Vagina (tissue), 2 donors: Measurements from ENCODE around the gene SHC4. TPM values are rescaled to one million over a fixed set of nuclear protein-coding genes. Genes with fewer than 3 reads are reported as not detected.
"Not testable (repeated sequence)": the region's sequence is repeated elsewhere in the genome, so short reads cannot be mapped to it uniquely, and the experiment has no call there.

Experiments used
- DNase-seq, 2 donors: peaks; one replicate each; pipeline ENCODE4 v3.0.0-alpha.2; 2017; ENCODE audit errors: extremely low spot score in 2 of 2
- H3K27ac ChIP-seq: fragments of 200-600 bp; sonication (generic); one replicate; pipeline ENCODE4 v1.5.1; 2019
- H3K27me3 ChIP-seq: fragments of 200-600 bp; sonication (generic); one replicate; pipeline ENCODE4 v1.5.1; 2019
- H3K36me3 ChIP-seq, 2 donors: fragments of 200-600 bp; sonication (generic); one replicate each; pipeline ENCODE4 v1.5.1; 2017 to 2019
- H3K4me1 ChIP-seq: fragments of 200-600 bp; sonication (generic); one replicate; pipeline ENCODE4 v1.5.1; 2019
- H3K4me3 ChIP-seq, 2 donors: fragments of 200-600 bp; sonication (generic); 1 replicate in 1 of 2; 2 replicates in 1 of 2; pipeline ENCODE4 v1.5.1; 2016 to 2019
- H3K9me3 ChIP-seq: fragments of 200-600 bp; sonication (generic); one replicate; pipeline ENCODE4 v1.5.1; 2019
- CTCF ChIP-seq, 3 experiments: fragments of 450-650 bp in 2 of 3; fragments of 200-600 bp in 1 of 3; sonication (generic) in 1 of 3; IDR thresholded peaks; one replicate each; pipeline ENCODE4 v1.5.1; 2017 to 2019; ENCODE audit warnings: antibody characterized with exemption in 3 of 3, mild to moderate bottlenecking in 2 of 3, moderate library complexity in 2 of 3
- POLR2A ChIP-seq, 2 donors: fragments of 450-650 bp; IDR thresholded peaks; one replicate each; pipeline ENCODE4 v1.6.1; 2017; ENCODE audit warnings: antibody characterized with exemption in 2 of 2, mild to moderate bottlenecking in 2 of 2, moderate library complexity in 2 of 2
- POLR2AphosphoS5 ChIP-seq, 2 donors: sonication (generic); formaldehyde crosslinking; IDR thresholded peaks; one replicate each; pipeline ENCODE4 v1.9.0; 2017; ENCODE audit warnings: antibody characterized with exemption in 2 of 2, mild to moderate bottlenecking in 2 of 2, low read depth in 1 of 2; ENCODE audit not compliant: insufficient read depth in 1 of 2
- intact Hi-C: fragments of 100-400 bp; cut with DNase I; formaldehyde crosslinking; loops from one replicate; pipeline ENCODE4 v1.15.1; 2023
- total RNA-seq: library from RNA; depleted of rRNA; stranded (reverse); fragments of >200 nt; gene quantifications from one replicate; pipeline ENCODE4 v1.2.3, GENCODE V29; 2016

SHC4 gene
- total RNA-seq, 1 donor from 2014 or later: 0.25 TPM

DNA sequence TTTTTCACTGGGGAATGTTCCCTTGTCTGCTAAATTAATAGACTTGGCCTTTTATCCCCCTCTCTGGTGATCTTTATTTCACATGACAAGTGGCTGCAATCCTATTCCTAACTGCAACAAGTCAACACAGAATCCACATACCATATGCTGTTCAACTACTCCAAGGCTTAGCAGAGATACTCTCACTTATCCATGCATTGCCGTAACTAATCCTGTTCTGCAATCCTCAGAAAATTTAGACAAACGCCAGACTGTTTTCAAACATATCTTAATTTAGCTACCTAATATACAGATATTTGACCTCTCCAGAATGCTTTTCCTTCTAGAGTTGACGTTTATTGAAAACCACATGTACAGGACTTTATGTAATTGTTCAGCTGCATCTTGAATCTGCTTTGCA, 47.9 kb downstream of the SHC4 start:
- H3K4me1 ChIP-seq: no peaks in the 10 kb centered on the region
- no peak overlapping the region for H3K27ac ChIP-seq
- H3K36me3 ChIP-seq: no peaks in the 10 kb centered on the region
- TF ChIP-seq POLR2AphosphoS5 (IDR thresholded peaks at IDR 0.05; ENCODE audit: insufficient read depth in 1 of 2, low read depth in 1 of 2): no peak
- TF ChIP-seq CTCF (IDR thresholded peaks at IDR 0.05): no peak
- TF ChIP-seq POLR2A (IDR thresholded peaks at IDR 0.05): no peak
- no peaks in the 10 kb centered on the region for H3K27me3 ChIP-seq
- no peaks in the 10 kb centered on the region for H3K9me3 ChIP-seq
- intact Hi-C loops: no loop called here
- no peak for DNase-seq
- H3K4me3 ChIP-seq: no peak overlapping the region

DNA sequence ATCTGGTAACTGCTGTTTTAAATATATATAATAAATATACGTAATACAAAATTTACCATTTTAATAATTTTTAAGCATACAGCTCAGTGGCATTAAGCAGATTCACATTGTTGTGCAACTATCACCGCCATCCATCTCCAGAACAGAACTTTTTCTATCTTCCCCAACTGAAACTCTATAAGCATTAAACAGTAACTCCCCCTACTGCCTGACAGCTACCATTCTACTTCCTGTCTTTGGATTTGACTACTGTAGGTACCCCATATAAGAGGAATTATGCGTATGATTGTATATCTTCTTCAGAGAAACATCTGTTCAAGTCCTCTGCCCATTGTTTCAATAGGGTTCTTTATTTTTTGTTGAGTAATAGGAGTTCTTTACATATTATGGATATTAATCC, 49.0 kb downstream of the SHC4 start:
- intact Hi-C loops: no loop called here
- Histone ChIP-seq H3K4me3 (no peak overlapping the region), H3K9me3 (no peaks in the 10 kb centered on the region), H3K27me3 (no peaks in the 10 kb centered on the region), H3K27ac (no peak overlapping the region), H3K36me3 (no peaks in the 10 kb centered on the region), H3K4me1 (no peaks in the 10 kb centered on the region)
- no peak for TF ChIP-seq POLR2A (IDR thresholded peaks at IDR 0.05)
- no peak for TF ChIP-seq CTCF (IDR thresholded peaks at IDR 0.05)
- TF ChIP-seq POLR2AphosphoS5 (IDR thresholded peaks at IDR 0.05; ENCODE audit: insufficient read depth in 1 of 2, low read depth in 1 of 2): no peak
- DNase-seq: no peak

GRCh38 chr15:48913141-48913540, 50.6 kb downstream of the SHC4 start:
- Histone ChIP-seq H3K27ac (no peak overlapping the region), H3K9me3 (no peaks in the 10 kb centered on the region), H3K4me3 (no peak overlapping the region), H3K4me1 (no peaks in the 10 kb centered on the region), H3K27me3 (no peaks in the 10 kb centered on the region), H3K36me3 (no peaks in the 10 kb centered on the region)
- TF ChIP-seq CTCF (IDR thresholded peaks at IDR 0.05) (no peak), POLR2AphosphoS5 (IDR thresholded peaks at IDR 0.05; ENCODE audit: insufficient read depth in 1 of 2, low read depth in 1 of 2) (no peak), POLR2A (IDR thresholded peaks at IDR 0.05) (no peak)
- intact Hi-C loops: no loop called here
- DNase-seq: no peak

- H3K27me3 ChIP-seq, H3K4me1 ChIP-seq, H3K9me3 ChIP-seq, intact Hi-C loops, H3K4me3 ChIP-seq, DNase-seq, H3K36me3 ChIP-seq, H3K27ac ChIP-seq: not testable (repeated sequence)
Observed at GRCh38 chr15:48910554-48910953, 53.2 kb downstream of the SHC4 start.

GRCh38 chr15:48909313-48909712, 54.4 kb downstream of the SHC4 start:
- H3K27ac ChIP-seq, H3K36me3 ChIP-seq, H3K9me3 ChIP-seq, H3K4me1 ChIP-seq, H3K27me3 ChIP-seq, H3K4me3 ChIP-seq, intact Hi-C loops, DNase-seq: not testable (repeated sequence)

GRCh38 chr15:48905847-48906246, 57.9 kb downstream of the SHC4 start:
- intact Hi-C loops: no loop called here
- DNase-seq: no peak
- no peaks in the 10 kb centered on the region for H3K4me1 ChIP-seq

More at GRCh38 chr15:48905847-48906246, 57.9 kb downstream of the SHC4 start:
- H3K9me3 ChIP-seq: no peaks in the 10 kb centered on the region
- no peak overlapping the region for H3K27ac ChIP-seq
- no peaks in the 10 kb centered on the region for H3K27me3 ChIP-seq
- TF ChIP-seq POLR2A (IDR thresholded peaks at IDR 0.05): no peak
- TF ChIP-seq CTCF (IDR thresholded peaks at IDR 0.05): no peak
- TF ChIP-seq POLR2AphosphoS5 (IDR thresholded peaks at IDR 0.05; ENCODE audit: insufficient read depth in 1 of 2, low read depth in 1 of 2): no peak
- no peaks in the 10 kb centered on the region for H3K36me3 ChIP-seq
- H3K4me3 ChIP-seq: no peak overlapping the region
